Measurements from ENCODE around the gene ST3GAL4. TPM values are rescaled to one million over a fixed set of nuclear protein-coding genes. Genes with fewer than 3 reads are reported as not detected.
"Not testable (repeated sequence)": the region's sequence is repeated elsewhere in the genome, so short reads cannot be mapped to it uniquely, and the experiment has no call there.

The ST3GAL4 gene, protein sequence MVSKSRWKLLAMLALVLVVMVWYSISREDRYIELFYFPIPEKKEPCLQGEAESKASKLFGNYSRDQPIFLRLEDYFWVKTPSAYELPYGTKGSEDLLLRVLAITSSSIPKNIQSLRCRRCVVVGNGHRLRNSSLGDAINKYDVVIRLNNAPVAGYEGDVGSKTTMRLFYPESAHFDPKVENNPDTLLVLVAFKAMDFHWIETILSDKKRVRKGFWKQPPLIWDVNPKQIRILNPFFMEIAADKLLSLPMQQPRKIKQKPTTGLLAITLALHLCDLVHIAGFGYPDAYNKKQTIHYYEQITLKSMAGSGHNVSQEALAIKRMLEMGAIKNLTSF
- total RNA-seq = 0.71 and 1.0 TPM in 2 replicates

DNA sequence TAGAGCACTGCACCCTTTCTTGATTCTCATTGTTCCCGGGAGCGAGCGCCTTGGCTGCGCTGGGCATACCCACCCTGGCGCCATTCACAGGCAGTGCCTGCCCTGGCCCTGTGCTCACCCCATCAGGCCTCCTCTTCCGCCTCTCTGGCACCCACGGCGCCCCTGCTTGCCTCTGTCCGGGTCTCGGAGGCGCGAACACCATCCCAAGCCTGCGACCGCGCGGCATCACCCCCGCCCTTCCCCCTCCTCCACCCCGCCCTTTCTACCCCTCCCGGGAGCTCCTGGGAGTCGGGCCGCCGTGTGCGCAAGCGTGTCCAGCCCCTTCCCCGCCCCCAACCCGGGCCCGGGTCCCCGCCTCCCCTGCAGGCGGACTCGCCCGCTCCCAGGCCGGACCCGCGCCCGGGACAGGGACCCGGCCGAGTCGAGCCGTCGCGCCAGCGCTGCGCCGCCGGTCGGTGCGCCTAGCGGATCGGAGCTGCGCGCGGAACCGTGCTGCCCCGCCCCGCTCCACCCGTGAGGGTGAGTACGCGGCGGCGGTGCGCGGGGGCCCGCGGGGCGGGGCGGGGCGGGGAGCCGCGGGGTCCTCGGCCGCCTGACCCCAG is at the start of gene ST3GAL4:
Gene ST3GAL4 (plus strand): TSS at position 363 of the 602 bp plus-strand sequence. CDS start 50,470 bp downstream, outside the sequence.
- ATAC-seq (ENCODE audit: low read depth) (peak; percentile 66), DNase-seq (peak; percentile 44)
- intact Hi-C loops (cut with micrococcal nuclease) = loop anchor here (5.0 kb wide), 1 partner anchor 48 kb away; no protein-coding TSS in a partner anchor
- H3K4me3 Mint-ChIP-seq = peak within 1 kb of the TSS; percentile 85
- no peaks in the 10 kb centered on the region for H3K9me3 Mint-ChIP-seq
- H3K36me3 Mint-ChIP-seq (ENCODE audit: low read depth) = peaks cover 4% of the 10 kb centered on the region
- ChIA-PET CTCF (interaction anchor here (1.4 kb wide), 1 partner anchor 45 kb away, joined by 3 read pairs; no protein-coding TSS in a partner anchor), POLR2A (interaction anchor here (0.9 kb wide), 1 partner anchor 62 kb away, joined by 3 read pairs; no protein-coding TSS in a partner anchor)
- H3K4me1 Mint-ChIP-seq = peaks cover 15% of the 10 kb centered on the region
- no peak within 1 kb of the TSS for H3K27ac Mint-ChIP-seq
- TF ChIP-seq, protein P1, sequence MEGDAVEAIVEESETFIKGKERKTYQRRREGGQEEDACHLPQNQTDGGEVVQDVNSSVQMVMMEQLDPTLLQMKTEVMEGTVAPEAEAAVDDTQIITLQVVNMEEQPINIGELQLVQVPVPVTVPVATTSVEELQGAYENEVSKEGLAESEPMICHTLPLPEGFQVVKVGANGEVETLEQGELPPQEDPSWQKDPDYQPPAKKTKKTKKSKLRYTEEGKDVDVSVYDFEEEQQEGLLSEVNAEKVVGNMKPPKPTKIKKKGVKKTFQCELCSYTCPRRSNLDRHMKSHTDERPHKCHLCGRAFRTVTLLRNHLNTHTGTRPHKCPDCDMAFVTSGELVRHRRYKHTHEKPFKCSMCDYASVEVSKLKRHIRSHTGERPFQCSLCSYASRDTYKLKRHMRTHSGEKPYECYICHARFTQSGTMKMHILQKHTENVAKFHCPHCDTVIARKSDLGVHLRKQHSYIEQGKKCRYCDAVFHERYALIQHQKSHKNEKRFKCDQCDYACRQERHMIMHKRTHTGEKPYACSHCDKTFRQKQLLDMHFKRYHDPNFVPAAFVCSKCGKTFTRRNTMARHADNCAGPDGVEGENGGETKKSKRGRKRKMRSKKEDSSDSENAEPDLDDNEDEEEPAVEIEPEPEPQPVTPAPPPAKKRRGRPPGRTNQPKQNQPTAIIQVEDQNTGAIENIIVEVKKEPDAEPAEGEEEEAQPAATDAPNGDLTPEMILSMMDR (IDR thresholded peaks at IDR 0.05) = no peak
- no peaks in the 10 kb centered on the region for H3K27me3 Mint-ChIP-seq

DNA sequence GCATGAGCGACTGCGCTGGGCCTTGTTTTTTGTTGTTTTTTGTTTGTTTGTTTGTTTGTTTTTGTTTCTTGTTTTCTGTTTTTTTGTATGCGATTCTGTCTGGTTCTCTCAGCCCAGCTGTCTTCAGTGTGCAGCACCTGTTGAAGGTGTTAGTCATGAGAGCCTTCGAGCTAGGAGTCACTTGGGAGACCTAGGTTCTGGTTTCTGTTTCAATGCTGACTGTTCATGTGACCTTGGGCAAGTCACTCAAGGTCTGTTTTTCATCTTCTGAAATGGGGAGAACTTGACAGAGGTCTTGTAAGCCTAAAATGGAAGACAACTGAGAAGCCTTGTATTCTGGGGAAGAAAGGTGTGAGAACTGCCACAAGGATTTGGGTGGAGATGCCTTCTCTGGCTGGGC is 49.8 kb upstream of the ST3GAL4 start:
- H3K27ac Mint-ChIP-seq = peak overlapping the region; percentile 67
- DNase-seq (no peak), ATAC-seq (ENCODE audit: low read depth) (peak; percentile 23)
- CTCF ChIA-PET = interaction anchor here (0.9 kb wide), 1 partner anchor 175 kb away, joined by 5 read pairs; no protein-coding TSS in a partner anchor
- TF ChIP-seq, protein P1 (IDR thresholded peaks at IDR 0.05) = no peak
- POLR2A ChIA-PET = interaction anchor here (0.6 to 2.8 kb wide), 6 partner anchors 10 to 1530 kb away, joined by 3 to 24 read pairs (median 6); partner anchors contain the start of genes FAM118B, RPUSD4 and TIRAP
- H3K27me3 Mint-ChIP-seq = no peaks in the 10 kb centered on the region
- H3K9me3 Mint-ChIP-seq = no peaks in the 10 kb centered on the region
- peak overlapping the region; percentile 71 for H3K4me3 Mint-ChIP-seq
- intact Hi-C loops (cut with micrococcal nuclease) = loop anchor here (5.0 to 10.0 kb wide), 3 partner anchors 52 to 791 kb away; partner anchors contain the start of genes CDON and ST3GAL4
- peaks cover 41% of the 10 kb centered on the region for H3K36me3 Mint-ChIP-seq (ENCODE audit: low read depth)
- H3K4me1 Mint-ChIP-seq = peaks cover 46% of the 10 kb centered on the region

DNA sequence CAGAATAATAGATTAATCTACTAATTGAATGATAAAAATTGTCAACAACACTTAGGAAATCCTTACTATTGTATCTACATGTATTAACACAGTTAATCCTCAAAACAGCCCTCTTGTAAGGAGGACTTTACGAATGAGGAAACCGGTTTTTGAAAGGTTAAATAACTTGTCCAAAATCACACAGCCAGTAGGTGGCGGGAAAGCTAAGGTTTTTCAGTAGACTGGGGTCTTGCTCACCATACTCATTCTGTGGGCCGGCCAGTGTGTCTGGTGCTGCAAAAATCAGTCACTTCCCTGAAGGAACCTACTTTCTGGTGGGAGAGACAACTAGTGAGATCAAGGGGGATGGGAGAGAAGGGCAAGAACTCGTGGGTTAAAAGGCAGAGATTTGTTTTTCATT is 47.8 kb upstream of the ST3GAL4 start:
- POLR2A ChIA-PET = no interaction called here
- CTCF ChIA-PET = interaction anchor here (0.9 kb wide), 1 partner anchor 173 kb away, joined by 5 read pairs; no protein-coding TSS in a partner anchor
- Mint-ChIP-seq H3K36me3 (ENCODE audit: low read depth) (peaks cover 52% of the 10 kb centered on the region), H3K4me3 (no peak overlapping the region), H3K27me3 (no peaks in the 10 kb centered on the region), H3K27ac (peak overlapping the region; percentile 3), H3K4me1 (peaks cover 53% of the 10 kb centered on the region), H3K9me3 (no peaks in the 10 kb centered on the region)
- ATAC-seq (ENCODE audit: low read depth) (no peak), DNase-seq (no peak)
- TF ChIP-seq, protein P1 (IDR thresholded peaks at IDR 0.05) = no peak
- intact Hi-C loops (cut with micrococcal nuclease) = loop anchor here (5.0 to 10.0 kb wide), 3 partner anchors 50 to 793 kb away; partner anchors contain the start of genes CDON and ST3GAL4

DNA sequence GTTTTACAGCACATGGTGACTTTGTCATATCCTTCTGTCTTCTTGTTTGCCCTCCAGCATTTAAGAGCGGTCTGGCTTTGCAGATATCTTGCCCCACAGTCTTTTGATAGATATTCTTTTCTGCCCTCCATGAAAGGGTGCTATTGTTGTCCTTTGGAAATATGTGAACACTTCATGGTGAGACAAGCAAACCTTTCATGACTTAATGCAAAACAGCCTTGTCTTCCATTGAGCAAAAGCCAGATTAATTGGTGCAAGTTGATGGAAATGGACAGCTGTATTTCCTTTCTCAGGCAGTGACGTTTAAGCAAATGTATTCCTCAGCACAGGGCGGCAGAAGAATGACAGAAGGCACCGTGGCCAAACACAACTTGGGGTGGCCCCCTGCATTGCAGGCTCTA is 47.2 kb upstream of the ST3GAL4 start:
- no peak overlapping the region for H3K4me3 Mint-ChIP-seq
- H3K27me3 Mint-ChIP-seq = no peaks in the 10 kb centered on the region
- ChIA-PET POLR2A (no interaction called here), CTCF (no interaction called here)
- DNase-seq (no peak), ATAC-seq (ENCODE audit: low read depth) (no peak)
- H3K9me3 Mint-ChIP-seq = no peaks in the 10 kb centered on the region
- no peak overlapping the region for H3K27ac Mint-ChIP-seq
- peaks cover 57% of the 10 kb centered on the region for H3K36me3 Mint-ChIP-seq (ENCODE audit: low read depth)
- H3K4me1 Mint-ChIP-seq = peaks cover 48% of the 10 kb centered on the region
- TF ChIP-seq, protein P1 (IDR thresholded peaks at IDR 0.05) = no peak
- intact Hi-C loops (cut with micrococcal nuclease) = loop anchor here (5.0 to 10.0 kb wide), 3 partner anchors 49 to 793 kb away; partner anchors contain the start of genes CDON and ST3GAL4

DNA sequence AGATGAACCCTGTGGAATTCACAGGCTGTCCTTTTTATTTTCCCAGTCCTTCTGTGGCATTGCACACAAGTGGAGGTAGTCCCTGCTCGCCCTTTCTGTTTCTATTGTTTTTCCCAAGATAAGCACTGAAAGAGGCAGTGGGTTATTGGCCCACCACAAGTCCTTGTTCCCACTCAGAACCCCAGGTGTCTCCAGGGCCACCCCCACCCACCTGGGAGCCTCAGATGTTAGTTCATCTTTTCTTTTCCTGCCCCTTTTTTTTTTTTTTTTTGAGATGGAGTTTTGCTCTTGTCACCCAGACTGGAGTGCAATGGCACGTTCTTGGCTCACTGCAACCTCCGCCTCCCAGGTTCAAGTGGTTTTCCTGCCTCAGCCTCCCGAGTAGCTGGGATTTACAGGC is 46.7 kb upstream of the ST3GAL4 start:
- H3K27ac Mint-ChIP-seq; H3K4me3 Mint-ChIP-seq; ATAC-seq (ENCODE audit: low read depth); POLR2A ChIA-PET; H3K27me3 Mint-ChIP-seq; DNase-seq; H3K9me3 Mint-ChIP-seq: not testable (repeated sequence)
- H3K4me1 Mint-ChIP-seq = peaks cover 45% of the 10 kb centered on the region
- intact Hi-C loops (cut with micrococcal nuclease) = loop anchor here (5.0 to 10.0 kb wide), 3 partner anchors 49 to 794 kb away; partner anchors contain the start of genes CDON and ST3GAL4
- peaks cover 62% of the 10 kb centered on the region for H3K36me3 Mint-ChIP-seq (ENCODE audit: low read depth)
- CTCF ChIA-PET = interaction anchor here (3.5 kb wide), 1 partner anchor 171 kb away, joined by 36 read pairs; no protein-coding TSS in a partner anchor

All from activated B cell treated with CpG ODN at 0.5 μM for 24 hours (primary cell).